PC-9 (cell line): ENCODE measurements around the gene STOML1. TPM values are rescaled to one million over a fixed set of nuclear protein-coding genes. Genes with fewer than 3 reads are reported as not detected.

ENCODE experiments used
- BruUV-seq: library from RNA; stranded (reverse); fragments of 400-500 nt; replicated peaks from 2 replicates; lab custom pipeline; 2021; lab: Mats Ljungman, UMichigan
- CTCF ChIA-PET: fragments of 300-600 bp; sonication (Branson Sonifier 250); formaldehyde crosslinking; loops from one replicate; lab custom pipeline; 2022; ENCODE audit warnings: antibody characterized with exemption; lab: Charles Lee
- POLR2A ChIA-PET: fragments of 300-600 bp; sonication (Branson Sonifier 250); formaldehyde crosslinking; loops from one replicate; lab custom pipeline; 2022; ENCODE audit warnings: antibody characterized with exemption; ENCODE audit not compliant: unreplicated experiment; lab: Charles Lee
- DNase-seq, 2 experiments: peaks; one replicate each; pipeline versions ENCODE4 v3.0.0 to v3.0.0-alpha.2; 2015 to 2022; ENCODE audit warnings: mixed read lengths in 1 of 2
- H2AFZ ChIP-seq: fragments of 200-600 bp; sonication (generic); 2 replicates; pipeline ENCODE4 v1.8.1; 2017; ENCODE audit warnings: antibody characterized with exemption
- H3F3A ChIP-seq: fragments of 200-600 bp; sonication (generic); 2 replicates; pipeline ENCODE4 v1.8.1; 2017; ENCODE audit warnings: antibody characterized with exemption, mild to moderate bottlenecking, low read depth; ENCODE audit not compliant: insufficient read depth
- H3K27ac ChIP-seq: fragments of 200-600 bp; sonication (generic); 2 replicates; pipeline ENCODE4 v1.6.1; 2016; ENCODE audit warnings: mixed run types
- H3K27me3 ChIP-seq: fragments of 200-600 bp; sonication (generic); 2 replicates; pipeline ENCODE4 v1.6.1; 2016; ENCODE audit warnings: low read depth, mixed run types; ENCODE audit not compliant: insufficient read depth
- H3K36me3 ChIP-seq: fragments of 200-600 bp; sonication (generic); 2 replicates; pipeline ENCODE4 v1.6.1; 2016; ENCODE audit warnings: low read depth, mixed run types
- H3K4me1 ChIP-seq: fragments of 200-600 bp; sonication (generic); replicated peaks from 2 replicates; pipeline ENCODE4 v1.6.1; 2016; ENCODE audit warnings: mixed run types; ENCODE audit not compliant: insufficient read depth
- H3K4me2 ChIP-seq: fragments of 200-600 bp; sonication (generic); 2 replicates; pipeline ENCODE4 v1.6.1; 2017; ENCODE audit warnings: mixed run types
- H3K4me3 ChIP-seq: fragments of 200-600 bp; sonication (generic); 2 replicates; pipeline ENCODE4 v1.6.1; 2016; ENCODE audit warnings: mixed run types
- H3K79me2 ChIP-seq: fragments of 200-600 bp; sonication (generic); 2 replicates; pipeline ENCODE4 v1.6.1; 2017; ENCODE audit warnings: low read depth, mixed run types
- H3K9me2 ChIP-seq: fragments of 200-600 bp; sonication (generic); 2 replicates; pipeline ENCODE4 v1.8.1; 2017; ENCODE audit warnings: mild to moderate bottlenecking; ENCODE audit not compliant: insufficient read depth
- H3K9me3 ChIP-seq: fragments of 200-600 bp; sonication (generic); 2 replicates; pipeline ENCODE4 v1.8.1; 2016; ENCODE audit warnings: low read depth; ENCODE audit not compliant: insufficient read depth
- H4K20me1 ChIP-seq: fragments of 200-600 bp; sonication (generic); 2 replicates; pipeline ENCODE4 v1.8.1; 2017; ENCODE audit not compliant: insufficient read depth
- CTCF ChIP-seq: fragments of 200-600 bp; sonication (generic); conservative IDR thresholded peaks from 2 replicates; pipeline ENCODE4 v1.6.1; 2017; ENCODE audit warnings: mixed run types, antibody characterized with exemption, mild to moderate bottlenecking, moderate library complexity
- EZH2 ChIP-seq: fragments of 200-600 bp; sonication (generic); IDR thresholded peaks from 2 replicates; pipeline ENCODE4 v1.8.0; 2017; ENCODE audit warnings: antibody characterized with exemption, low read depth
- intact Hi-C: fragments of 100-400 bp; cut with micrococcal nuclease; formaldehyde crosslinking; loops from one replicate; pipeline ENCODE4 v1.10.0; 2022; ENCODE audit not compliant: unreplicated experiment
- total RNA-seq: library from RNA; stranded (reverse); gene quantifications from 2 replicates; pipeline ENCODE4 v1.2.3, GENCODE V29; 2021

Gene STOML1
- total RNA-seq, 1 experiment from 2014 or later = 6.1 TPM

- Histone ChIP-seq H3K4me3 (no peak overlapping the region), H3K27ac (no peak overlapping the region), H3K4me1 (no peaks in the 10 kb centered on the region), H2AFZ (no peak overlapping the region), H3K9me2 (no peaks in the 10 kb centered on the region), H4K20me1 (no peaks in the 10 kb centered on the region; the same call in none of the 2 replicates), H3K36me3 (no peaks in the 10 kb centered on the region), H3K4me2 (no peak overlapping the region), H3K27me3 (no peaks in the 10 kb centered on the region), H3K9me3 (no peaks in the 10 kb centered on the region), H3F3A (no peaks in the 10 kb centered on the region), H3K79me2 (no peaks in the 10 kb centered on the region)
- ChIA-PET POLR2A (no interaction called here), CTCF (no interaction called here)
- no peak for TF ChIP-seq EZH2
- no peak for TF ChIP-seq CTCF
- intact Hi-C loops = no loop called here
- no peak for DNase-seq
- BruUV-seq = no TSS peak
These were observed 30.8 kb upstream of the STOML1 start for GRCh38 chr15:74022706-74023470.

GRCh38 chr15:74019734-74020133 is 27.6 kb upstream of the STOML1 start:
- DNase-seq = no peak
- Histone ChIP-seq H3K9me2 (no peaks in the 10 kb centered on the region), H3K4me3 (no peak overlapping the region), H3K79me2 (no peaks in the 10 kb centered on the region), H2AFZ (no peak overlapping the region), H3K36me3 (no peaks in the 10 kb centered on the region), H3K9me3 (no peaks in the 10 kb centered on the region), H3F3A (no peaks in the 10 kb centered on the region), H3K4me1 (no peaks in the 10 kb centered on the region), H3K4me2 (no peak overlapping the region), H3K27me3 (no peaks in the 10 kb centered on the region), H4K20me1 (no peaks in the 10 kb centered on the region), H3K27ac (no peak overlapping the region)
- intact Hi-C loops = no loop called here
- ChIA-PET POLR2A (no interaction called here), CTCF (no interaction called here)
- no TSS peak for BruUV-seq
- TF ChIP-seq CTCF = no peak
- TF ChIP-seq EZH2 = no peak

GRCh38 chr15:74013374-74013894 is 21.3 kb upstream of the STOML1 start:
- Histone ChIP-seq H3K9me2 (no peaks in the 10 kb centered on the region), H3K27me3 (no peaks in the 10 kb centered on the region), H3K4me3 (no peak overlapping the region), H3K79me2 (0 out of 2 replicates have a peak, but pooled peaks cover 6% of the 10 kb centered on the region), H3K9me3 (no peaks in the 10 kb centered on the region), H3K27ac (no peak overlapping the region), H4K20me1 (0 out of 2 replicates have a peak, but pooled peaks cover 9% of the 10 kb centered on the region), H3K4me1 (peaks cover 8% of the 10 kb centered on the region; the same call in 1 of the 2 replicates), H3K4me2 (no peak overlapping the region), H2AFZ (no peak overlapping the region), H3K36me3 (no peaks in the 10 kb centered on the region), H3F3A (0 out of 2 replicates have a peak, but pooled peaks cover 5% of the 10 kb centered on the region)
- no TSS peak for BruUV-seq
- intact Hi-C loops = no loop called here
- TF ChIP-seq CTCF (no peak), EZH2 (no peak)
- CTCF ChIA-PET = no interaction called here
- POLR2A ChIA-PET = no interaction called here
- DNase-seq = no peak
